B cell (primary cell): Measurements from ENCODE around the gene OR56B4.

Experiments used
- EZH2 ChIP-seq: IDR thresholded peaks from 2 replicates; pipeline ENCODE4 v1.6.1; 2012; ENCODE audit warnings: borderline replicate concordance, low read depth, mild to moderate bottlenecking, moderate library complexity, low read length; ENCODE audit not compliant: insufficient read depth, poor library complexity, severe bottlenecking
- TF ChIP-seq, protein P1 (sequence below): fragments of 200-600 bp; IDR thresholded peaks from one replicate; pipeline ENCODE4 v1.8.0; 2022; ENCODE audit warnings: antibody characterized with exemption, mild to moderate bottlenecking

DNA sequence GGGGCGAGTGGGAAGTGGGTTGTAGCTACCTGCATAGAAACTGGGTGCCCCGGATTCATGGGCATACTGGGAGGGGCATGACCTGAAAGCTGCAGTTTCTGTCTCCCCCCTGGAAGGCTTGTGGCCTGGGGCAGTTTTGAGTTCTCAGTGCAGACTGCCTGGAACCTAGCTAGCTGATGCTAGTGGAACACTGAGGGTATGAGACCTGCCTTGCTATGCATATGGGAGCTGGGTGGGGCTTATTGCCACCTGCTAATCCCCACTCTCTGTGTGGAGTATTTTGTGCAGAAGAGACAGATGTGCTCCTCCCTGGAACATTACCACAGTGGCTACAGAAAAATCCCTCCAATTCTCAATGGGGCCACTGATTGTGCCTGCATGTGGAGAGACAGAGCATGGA lies 11.7 kb upstream of the OR56B4 start:
- TF ChIP-seq, protein P1, sequence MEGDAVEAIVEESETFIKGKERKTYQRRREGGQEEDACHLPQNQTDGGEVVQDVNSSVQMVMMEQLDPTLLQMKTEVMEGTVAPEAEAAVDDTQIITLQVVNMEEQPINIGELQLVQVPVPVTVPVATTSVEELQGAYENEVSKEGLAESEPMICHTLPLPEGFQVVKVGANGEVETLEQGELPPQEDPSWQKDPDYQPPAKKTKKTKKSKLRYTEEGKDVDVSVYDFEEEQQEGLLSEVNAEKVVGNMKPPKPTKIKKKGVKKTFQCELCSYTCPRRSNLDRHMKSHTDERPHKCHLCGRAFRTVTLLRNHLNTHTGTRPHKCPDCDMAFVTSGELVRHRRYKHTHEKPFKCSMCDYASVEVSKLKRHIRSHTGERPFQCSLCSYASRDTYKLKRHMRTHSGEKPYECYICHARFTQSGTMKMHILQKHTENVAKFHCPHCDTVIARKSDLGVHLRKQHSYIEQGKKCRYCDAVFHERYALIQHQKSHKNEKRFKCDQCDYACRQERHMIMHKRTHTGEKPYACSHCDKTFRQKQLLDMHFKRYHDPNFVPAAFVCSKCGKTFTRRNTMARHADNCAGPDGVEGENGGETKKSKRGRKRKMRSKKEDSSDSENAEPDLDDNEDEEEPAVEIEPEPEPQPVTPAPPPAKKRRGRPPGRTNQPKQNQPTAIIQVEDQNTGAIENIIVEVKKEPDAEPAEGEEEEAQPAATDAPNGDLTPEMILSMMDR = no peak
- no peak for TF ChIP-seq EZH2
